Osteoblast (primary cell): ENCODE data around the gene CASP7. TPM values are rescaled to one million over a fixed set of nuclear protein-coding genes. Genes with fewer than 3 reads are reported as not detected.

Experiments
- DNase-seq: peaks from one replicate; pipeline ENCODE4 v3.0.0; 2011; ENCODE audit warnings: low spot score, mixed read lengths; ENCODE audit not compliant: insufficient read length; ENCODE audit errors: missing footprints
- H2AFZ ChIP-seq: 2 replicates; pipeline ENCODE4 v1.6.0; 2011; ENCODE audit warnings: mild to moderate bottlenecking, low read length
- H3K27ac ChIP-seq: 2 replicates; pipeline ENCODE4 v1.5.1; 2011; ENCODE audit warnings: mild to moderate bottlenecking, low read depth, low read length, moderate library complexity
- H3K27me3 ChIP-seq: 2 replicates; pipeline ENCODE4 v1.6.0; 2012; ENCODE audit warnings: mild to moderate bottlenecking, control low read depth, inconsistent platforms, low read length, moderate library complexity; ENCODE audit not compliant: insufficient read depth
- H3K36me3 ChIP-seq: 2 replicates; pipeline ENCODE4 v1.5.1; 2011; ENCODE audit warnings: mild to moderate bottlenecking, low read length, control low read depth, moderate library complexity; ENCODE audit not compliant: insufficient read depth
- H3K4me1 ChIP-seq: 2 replicates; pipeline ENCODE4 v1.5.1; 2011; ENCODE audit warnings: mild to moderate bottlenecking, low read length, control low read depth, moderate library complexity; ENCODE audit not compliant: insufficient read depth
- H3K4me2 ChIP-seq: 2 replicates; pipeline ENCODE4 v1.6.0; 2011; ENCODE audit warnings: mild to moderate bottlenecking, low read length; ENCODE audit not compliant: insufficient read depth
- H3K4me3 ChIP-seq: fragments of 200-600 bp; sonication (generic); 3 replicates; pipeline ENCODE4 v1.5.1; 2012; ENCODE audit warnings: mild to moderate bottlenecking, low read length, inconsistent platforms; ENCODE audit not compliant: insufficient read depth
- H3K79me2 ChIP-seq: 2 replicates; pipeline ENCODE4 v1.6.0; 2012; ENCODE audit warnings: mild to moderate bottlenecking, low read length, control low read depth, inconsistent platforms; ENCODE audit not compliant: insufficient read depth
- H3K9me3 ChIP-seq: 2 replicates; pipeline ENCODE4 v1.5.1; 2011; ENCODE audit warnings: low read depth, low read length, control low read depth
- H4K20me1 ChIP-seq: 2 replicates; pipeline ENCODE4 v1.6.0; 2012; ENCODE audit warnings: mild to moderate bottlenecking, low read length, control low read depth; ENCODE audit not compliant: insufficient read depth
- CTCF ChIP-seq: IDR thresholded peaks from 2 replicates; pipeline ENCODE4 v1.5.1; 2011; ENCODE audit warnings: mild to moderate bottlenecking, low read depth, low read length, moderate library complexity; ENCODE audit errors: extremely low read depth
- total RNA-seq: library from RNA; depleted of rRNA; stranded (reverse); fragments of >200 nt; gene quantifications from 2 replicates; pipeline ENCODE4 v1.2.3, GENCODE V29; 2012

The CASP7 gene
- total RNA-seq, 1 donor = 21.7 TPM

- no peak for TF ChIP-seq CTCF
- no peak for DNase-seq
- no peak overlapping the region for H2AFZ ChIP-seq
- peaks cover 3% of the 10 kb centered on the region for H3K27me3 ChIP-seq
- H3K36me3 ChIP-seq = no peaks in the 10 kb centered on the region
- no peak overlapping the region for H3K27ac ChIP-seq
- no peak overlapping the region for H3K4me2 ChIP-seq
- no peaks in the 10 kb centered on the region for H3K4me1 ChIP-seq
- H4K20me1 ChIP-seq = no peaks in the 10 kb centered on the region
- no peaks in the 10 kb centered on the region for H3K9me3 ChIP-seq
- H3K79me2 ChIP-seq = no peaks in the 10 kb centered on the region
- H3K4me3 ChIP-seq = no peak overlapping the region
These were observed 61.1 kb downstream of the CASP7 start for GRCh38 chr10:113740850-113741249.

- no peaks in the 10 kb centered on the region for H3K4me1 ChIP-seq
- no peaks in the 10 kb centered on the region for H3K79me2 ChIP-seq
- DNase-seq = no peak
- no peak overlapping the region for H3K27ac ChIP-seq
- no peak overlapping the region for H3K4me2 ChIP-seq
- no peaks in the 10 kb centered on the region for H4K20me1 ChIP-seq
- no peak overlapping the region for H3K4me3 ChIP-seq
- H3K36me3 ChIP-seq = no peaks in the 10 kb centered on the region
- peaks cover 3% of the 10 kb centered on the region for H3K27me3 ChIP-seq
- H3K9me3 ChIP-seq = no peaks in the 10 kb centered on the region
- no peak for TF ChIP-seq CTCF
- H2AFZ ChIP-seq = no peak overlapping the region
These were observed 62.8 kb downstream of the CASP7 start for GRCh38 chr10:113742466-113742865.

- no peaks in the 10 kb centered on the region for H3K9me3 ChIP-seq
- peaks cover 3% of the 10 kb centered on the region for H3K27me3 ChIP-seq
- no peaks in the 10 kb centered on the region for H3K4me1 ChIP-seq
- TF ChIP-seq CTCF = no peak
- no peak overlapping the region for H3K27ac ChIP-seq
- no peaks in the 10 kb centered on the region for H3K36me3 ChIP-seq
- no peaks in the 10 kb centered on the region for H4K20me1 ChIP-seq
- no peak overlapping the region for H2AFZ ChIP-seq
- H3K4me2 ChIP-seq = no peak overlapping the region
- no peak overlapping the region for H3K4me3 ChIP-seq
- H3K79me2 ChIP-seq = no peaks in the 10 kb centered on the region
- DNase-seq = no peak
These were observed 63.9 kb downstream of the CASP7 start for GRCh38 chr10:113743594-113743993.

- Histone ChIP-seq H3K4me2 (no peak overlapping the region), H3K9me3 (no peaks in the 10 kb centered on the region), H4K20me1 (no peaks in the 10 kb centered on the region), H3K27ac (no peak overlapping the region), H3K79me2 (no peaks in the 10 kb centered on the region), H2AFZ (no peak overlapping the region), H3K27me3 (no peaks in the 10 kb centered on the region), H3K36me3 (no peaks in the 10 kb centered on the region), H3K4me1 (no peaks in the 10 kb centered on the region), H3K4me3 (no peak overlapping the region)
- no peak for DNase-seq
- TF ChIP-seq CTCF = no peak
These were observed 65.7 kb downstream of the CASP7 start for GRCh38 chr10:113745374-113745773.
